GM12865 (cell line): ENCODE measurements around the gene MIA2.

Source experiments
- DNase-seq: peaks from one replicate; pipeline ENCODE4 v3.0.0; 2010; ENCODE audit warnings: low read depth
- H3K4me3 ChIP-seq: 2 replicates; pipeline ENCODE4 v1.5.1; 2011; ENCODE audit warnings: mild to moderate bottlenecking, low read depth, low read length, control low read depth
- TF ChIP-seq, protein P1 (sequence below): IDR thresholded peaks from 2 replicates; pipeline ENCODE4 v1.5.1; 2011; ENCODE audit warnings: low read length, control low read depth, low read depth, inconsistent platforms; ENCODE audit not compliant: insufficient read depth; ENCODE audit errors: missing control alignments

The MIA2 gene

GRCh38 chr14:39265806-39266524 lies 32.2 kb downstream of the MIA2 start:
- TF ChIP-seq, protein P1, sequence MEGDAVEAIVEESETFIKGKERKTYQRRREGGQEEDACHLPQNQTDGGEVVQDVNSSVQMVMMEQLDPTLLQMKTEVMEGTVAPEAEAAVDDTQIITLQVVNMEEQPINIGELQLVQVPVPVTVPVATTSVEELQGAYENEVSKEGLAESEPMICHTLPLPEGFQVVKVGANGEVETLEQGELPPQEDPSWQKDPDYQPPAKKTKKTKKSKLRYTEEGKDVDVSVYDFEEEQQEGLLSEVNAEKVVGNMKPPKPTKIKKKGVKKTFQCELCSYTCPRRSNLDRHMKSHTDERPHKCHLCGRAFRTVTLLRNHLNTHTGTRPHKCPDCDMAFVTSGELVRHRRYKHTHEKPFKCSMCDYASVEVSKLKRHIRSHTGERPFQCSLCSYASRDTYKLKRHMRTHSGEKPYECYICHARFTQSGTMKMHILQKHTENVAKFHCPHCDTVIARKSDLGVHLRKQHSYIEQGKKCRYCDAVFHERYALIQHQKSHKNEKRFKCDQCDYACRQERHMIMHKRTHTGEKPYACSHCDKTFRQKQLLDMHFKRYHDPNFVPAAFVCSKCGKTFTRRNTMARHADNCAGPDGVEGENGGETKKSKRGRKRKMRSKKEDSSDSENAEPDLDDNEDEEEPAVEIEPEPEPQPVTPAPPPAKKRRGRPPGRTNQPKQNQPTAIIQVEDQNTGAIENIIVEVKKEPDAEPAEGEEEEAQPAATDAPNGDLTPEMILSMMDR, result no peak
- H3K4me3 ChIP-seq, result peak overlapping the region; percentile 99
- DNase-seq, result no peak

DNA sequence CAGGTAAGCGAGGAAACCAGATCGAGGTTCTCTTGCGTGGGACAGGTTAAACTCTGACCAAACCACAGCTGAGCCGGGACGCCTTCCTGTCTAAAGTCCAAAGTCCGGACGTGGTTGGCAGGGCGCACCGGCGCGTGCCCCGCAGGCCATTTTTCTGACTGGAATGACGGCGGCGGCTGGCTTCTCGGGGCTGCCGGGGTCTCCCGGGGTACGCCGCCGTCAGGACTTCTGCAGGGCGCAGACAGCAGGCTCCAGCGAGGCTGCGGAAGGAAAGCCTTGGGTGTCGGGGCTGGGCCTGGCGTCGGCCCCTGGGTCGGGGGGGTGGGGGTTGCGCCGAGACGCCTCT lies 32.8 kb downstream of the MIA2 start:
- TF ChIP-seq, protein P1, result no peak
- peak; percentile 82 for DNase-seq
- H3K4me3 ChIP-seq, result peak overlapping the region; percentile 99

DNA sequence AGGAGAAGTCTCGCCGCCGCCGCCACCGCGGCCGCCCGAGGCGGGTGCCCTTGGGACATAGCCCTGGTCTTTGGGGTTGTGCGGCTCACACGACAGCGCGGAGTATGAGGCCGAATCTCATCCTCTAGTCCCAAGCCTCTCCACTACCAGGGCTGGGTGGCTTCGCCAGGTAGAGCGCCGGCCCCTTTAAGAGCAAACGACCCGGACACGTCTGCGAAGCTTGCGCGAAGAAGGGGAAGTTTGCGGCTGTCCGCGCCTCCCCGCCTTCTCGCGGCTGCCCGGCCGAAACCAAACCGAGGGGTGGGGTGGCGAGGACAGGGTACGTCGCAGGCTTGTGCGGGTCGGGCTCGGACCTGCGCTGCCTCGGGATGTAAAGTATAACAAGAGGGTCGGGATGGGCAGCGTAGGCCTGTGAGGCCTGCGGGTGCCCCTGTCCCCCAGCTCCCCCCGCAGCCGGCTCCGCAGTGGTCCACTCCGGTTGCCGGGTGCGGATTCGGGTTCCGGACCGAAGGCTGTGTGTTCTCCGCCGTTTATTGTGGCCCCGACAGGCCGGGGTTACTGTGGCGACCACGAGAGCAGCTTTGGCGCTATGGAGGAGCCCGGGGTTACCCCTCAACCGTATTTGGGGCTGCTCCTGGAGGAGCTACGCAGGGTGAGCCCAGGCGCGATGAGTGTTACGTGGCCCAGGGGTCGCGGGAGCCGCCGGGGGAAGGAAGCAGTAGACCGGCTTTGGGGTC lies 33.3 kb downstream of the MIA2 start:
- H3K4me3 ChIP-seq, result peak overlapping the region; percentile 99
- TF ChIP-seq, protein P1, result no peak
- peak; percentile 94 for DNase-seq

- TF ChIP-seq, protein P1, result no peak
- peak overlapping the region; percentile 99 for H3K4me3 ChIP-seq
- DNase-seq, result no peak
These were observed 33.9 kb downstream of the MIA2 start for GRCh38 chr14:39267608-39268005.

- DNase-seq, result peak; percentile 24
- peak overlapping the region; percentile 99 for H3K4me3 ChIP-seq
- TF ChIP-seq, protein P1, result no peak
These were observed 34.7 kb downstream of the MIA2 start for GRCh38 chr14:39268393-39268792.

DNA sequence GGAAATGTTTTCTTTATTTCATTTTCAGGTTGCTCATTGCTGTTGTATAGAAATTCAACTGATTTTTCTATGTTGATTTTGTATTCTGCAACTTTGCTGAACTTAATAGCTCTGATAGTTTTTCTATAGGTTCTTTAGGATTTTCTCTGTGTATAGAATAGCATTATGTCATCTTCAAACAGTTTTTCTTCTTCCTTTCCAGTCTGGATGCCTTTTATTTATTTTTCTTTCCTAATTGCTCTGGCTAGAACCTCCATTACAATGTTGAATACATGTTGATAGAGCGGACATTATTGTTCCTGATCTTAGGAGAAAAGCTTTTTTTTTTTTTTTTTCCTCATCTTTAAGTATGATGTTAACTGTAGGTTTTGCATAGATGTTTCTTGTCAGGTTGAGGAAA lies 39.2 kb downstream of the MIA2 start:
- TF ChIP-seq, protein P1, result no peak
- DNase-seq, result no peak
- no peak overlapping the region for H3K4me3 ChIP-seq
